GM19328 (cell line): Measurements from ENCODE around the gene DAAM1.

Experiments
- ATAC-seq: cut with Tn5 transposase; IDR thresholded peaks from one replicate; pipeline ENCODE4 v1.9.1; 2021; ENCODE audit warnings: mild to moderate bottlenecking, moderate library complexity; ENCODE audit not compliant: unreplicated experiment

Gene DAAM1

GRCh38 chr14:59188461-59189090 lies at the start of gene DAAM1:
TSS of gene DAAM1 (plus strand) at chr14:59188667. CDS start at chr14:59263478, 74,811 bp downstream.
- ATAC-seq: peak; percentile 85

- no peak for ATAC-seq
Observed at GRCh38 chr14:59139324-59139723, 49.1 kb upstream of the DAAM1 start.

GRCh38 chr14:59140106-59140843 lies 48.2 kb upstream of the DAAM1 start:
- ATAC-seq: no peak

- ATAC-seq: no peak
Observed at GRCh38 chr14:59146484-59146883, 42.0 kb upstream of the DAAM1 start.

- no peak for ATAC-seq
Observed at GRCh38 chr14:59147007-59147406, 41.5 kb upstream of the DAAM1 start.

- no peak for ATAC-seq
Observed at GRCh38 chr14:59148334-59148900, 40.0 kb upstream of the DAAM1 start.

GRCh38 chr14:59150990-59151389 lies 37.5 kb upstream of the DAAM1 start:
- no peak for ATAC-seq

GRCh38 chr14:59154373-59154772 lies 34.1 kb upstream of the DAAM1 start:
- ATAC-seq: no peak

GRCh38 chr14:59155886-59156285 lies 32.6 kb upstream of the DAAM1 start:
- no peak for ATAC-seq

GRCh38 chr14:59159169-59159568 lies 29.3 kb upstream of the DAAM1 start:
- ATAC-seq: no peak

- ATAC-seq: no peak
Observed at GRCh38 chr14:59160506-59160905, 28.0 kb upstream of the DAAM1 start.

- ATAC-seq: no peak
Observed at GRCh38 chr14:59161561-59162175, 26.8 kb upstream of the DAAM1 start.

- ATAC-seq: no peak
Observed at GRCh38 chr14:59166258-59166657, 22.2 kb upstream of the DAAM1 start.

GRCh38 chr14:59175404-59175803 lies 13.1 kb upstream of the DAAM1 start:
- ATAC-seq: peak; percentile 99

GRCh38 chr14:59176765-59177164 lies 11.7 kb upstream of the DAAM1 start:
- ATAC-seq: no peak

- ATAC-seq: no peak
Observed at GRCh38 chr14:59177262-59177661, 11.2 kb upstream of the DAAM1 start.

GRCh38 chr14:59181791-59182190 lies 6.7 kb upstream of the DAAM1 start:
- ATAC-seq: no peak

- no peak for ATAC-seq
Observed at GRCh38 chr14:59182641-59183040, 5.8 kb upstream of the DAAM1 start.

- ATAC-seq: no peak
Observed at GRCh38 chr14:59183150-59183549, 5.3 kb upstream of the DAAM1 start.

- no peak for ATAC-seq
Observed at GRCh38 chr14:59184396-59184795, 4.1 kb upstream of the DAAM1 start.

- ATAC-seq: no peak
Observed at GRCh38 chr14:59185676-59186075, 2.8 kb upstream of the DAAM1 start.

GRCh38 chr14:59186306-59186705 lies 2.2 kb upstream of the DAAM1 start:
- ATAC-seq: no peak
